Fibroblast of upper back skin (primary cell): ENCODE results near the gene CNNM4.

Experiments used
- DNase-seq: peaks from one replicate; pipeline ENCODE4 v3.0.0-alpha.2; 2013

Gene CNNM4

DNA sequence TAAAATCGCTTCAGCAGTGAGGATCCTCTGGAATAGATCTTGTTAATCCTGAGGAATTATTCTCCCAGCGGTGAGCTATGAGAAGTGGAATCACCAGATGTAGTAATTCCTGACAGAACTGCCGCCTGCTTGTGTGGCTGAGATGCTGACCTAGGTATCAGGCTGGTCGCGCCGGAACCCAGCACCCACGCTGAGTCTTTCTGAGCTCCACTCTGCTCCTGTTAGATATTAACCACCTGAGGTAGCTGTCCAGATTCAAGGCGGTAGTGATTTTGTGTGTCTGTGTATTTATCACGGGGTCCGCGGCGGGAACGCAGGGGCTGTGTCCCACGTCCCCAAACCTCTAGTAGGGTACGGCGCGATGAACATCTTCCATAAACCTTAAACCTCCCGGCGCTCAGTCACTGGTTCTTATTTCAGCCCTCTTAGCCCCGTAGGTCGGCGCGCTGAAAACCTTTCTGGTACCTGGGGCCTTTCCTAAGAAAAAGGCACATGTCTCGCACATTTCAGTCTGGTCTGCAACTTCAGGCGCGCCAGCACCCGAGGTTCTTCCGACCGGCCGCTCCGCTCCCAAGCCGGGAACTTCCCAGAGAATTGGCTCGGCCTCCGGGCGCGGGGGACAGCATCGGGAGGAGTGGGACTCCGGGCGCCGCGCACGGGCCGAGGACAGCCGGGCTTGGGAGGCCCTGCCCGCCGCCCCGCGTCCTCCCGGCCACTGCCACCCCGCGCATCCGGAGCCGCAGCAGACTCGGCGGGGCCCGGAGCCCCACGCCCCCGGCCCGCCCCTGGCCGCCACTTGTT, 54.8 kb downstream of the CNNM4 start:
- DNase-seq = no peak

DNA sequence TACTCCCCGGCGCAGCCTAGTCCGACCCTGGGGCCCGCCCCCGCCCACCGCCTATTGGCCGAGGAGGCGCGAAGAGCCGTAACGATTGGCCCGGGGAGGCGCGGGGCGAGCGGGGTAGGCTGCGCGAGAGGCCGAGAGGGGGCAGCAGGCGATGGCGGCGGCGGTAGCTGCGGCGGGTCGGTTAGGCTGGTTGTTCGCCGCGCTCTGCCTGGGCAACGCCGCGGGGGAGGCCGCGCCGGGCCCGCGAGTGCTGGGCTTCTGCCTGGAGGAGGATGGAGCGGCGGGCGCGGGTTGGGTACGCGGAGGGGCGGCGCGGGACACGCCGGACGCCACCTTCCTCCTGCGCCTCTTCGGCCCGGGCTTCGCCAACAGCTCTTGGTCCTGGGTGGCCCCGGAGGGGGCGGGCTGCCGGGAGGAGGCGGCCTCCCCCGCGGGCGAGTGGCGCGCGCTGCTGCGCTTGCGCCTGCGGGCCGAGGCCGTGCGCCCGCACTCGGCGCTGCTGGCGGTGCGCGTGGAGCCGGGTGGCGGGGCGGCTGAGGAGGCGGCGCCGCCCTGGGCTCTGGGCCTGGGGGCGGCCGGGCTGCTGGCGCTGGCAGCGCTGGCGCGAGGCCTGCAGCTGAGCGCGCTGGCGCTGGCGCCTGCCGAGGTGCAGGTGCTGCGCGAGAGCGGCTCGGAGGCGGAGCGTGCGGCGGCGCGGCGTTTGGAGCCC, 55.6 kb downstream of the CNNM4 start, which contains the start of gene CNNM3:
CNNM3 (plus strand) TSS at position 142 of the 709 bp plus-strand sequence; CDS start at position 152, 10 bp downstream.
- DNase-seq = peak; percentile 88

DNA sequence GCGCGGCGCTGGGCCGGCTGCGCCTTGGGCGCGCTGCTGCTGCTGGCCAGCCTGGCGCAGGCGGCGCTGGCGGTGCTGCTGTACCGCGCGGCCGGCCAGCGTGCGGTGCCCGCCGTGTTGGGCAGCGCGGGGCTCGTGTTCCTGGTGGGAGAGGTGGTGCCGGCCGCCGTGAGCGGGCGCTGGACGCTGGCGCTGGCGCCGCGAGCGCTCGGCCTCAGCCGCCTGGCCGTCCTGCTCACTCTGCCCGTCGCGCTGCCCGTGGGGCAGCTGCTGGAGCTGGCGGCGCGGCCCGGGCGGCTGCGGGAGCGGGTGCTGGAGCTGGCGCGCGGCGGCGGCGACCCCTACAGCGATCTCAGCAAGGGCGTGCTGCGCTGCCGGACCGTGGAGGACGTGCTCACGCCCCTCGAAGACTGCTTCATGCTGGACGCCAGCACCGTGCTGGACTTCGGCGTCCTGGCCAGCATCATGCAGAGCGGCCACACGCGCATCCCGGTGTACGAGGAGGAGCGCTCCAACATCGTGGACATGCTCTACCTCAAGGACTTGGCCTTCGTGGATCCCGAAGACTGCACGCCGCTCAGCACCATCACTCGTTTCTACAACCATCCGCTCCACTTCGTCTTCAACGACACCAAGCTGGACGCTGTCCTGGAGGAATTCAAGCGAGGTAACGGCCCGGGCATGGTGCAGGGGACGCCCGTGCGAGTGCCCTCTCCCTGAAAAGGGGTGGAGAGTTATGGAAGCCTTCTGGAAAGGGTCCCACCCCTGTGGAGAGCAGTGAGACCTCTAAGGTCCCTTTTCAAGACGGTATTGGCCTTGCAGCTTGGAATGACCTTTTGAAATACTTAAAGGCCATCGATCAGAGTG, 56.4 kb downstream of the CNNM4 start:
- DNase-seq = no peak

DNA sequence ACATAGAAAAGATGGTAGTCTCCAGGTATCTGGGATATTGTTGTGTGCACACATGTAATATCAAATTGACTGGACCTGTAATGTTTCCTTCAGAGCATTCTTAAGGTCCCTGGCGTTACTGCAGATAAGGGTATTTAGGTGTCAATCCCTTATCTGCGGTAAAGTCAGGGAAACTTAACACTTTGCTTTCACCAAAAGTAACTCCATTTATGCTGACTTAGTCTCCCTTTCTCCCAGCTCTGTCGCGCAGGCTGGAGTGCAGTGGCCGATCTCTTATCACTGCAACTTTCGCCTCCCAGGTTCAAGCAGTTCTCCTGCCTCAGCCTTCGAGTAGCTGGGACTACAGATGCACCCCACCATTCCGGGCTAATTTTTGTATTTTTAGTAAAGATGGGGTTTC, 57.2 kb downstream of the CNNM4 start:
- DNase-seq = no peak

DNA sequence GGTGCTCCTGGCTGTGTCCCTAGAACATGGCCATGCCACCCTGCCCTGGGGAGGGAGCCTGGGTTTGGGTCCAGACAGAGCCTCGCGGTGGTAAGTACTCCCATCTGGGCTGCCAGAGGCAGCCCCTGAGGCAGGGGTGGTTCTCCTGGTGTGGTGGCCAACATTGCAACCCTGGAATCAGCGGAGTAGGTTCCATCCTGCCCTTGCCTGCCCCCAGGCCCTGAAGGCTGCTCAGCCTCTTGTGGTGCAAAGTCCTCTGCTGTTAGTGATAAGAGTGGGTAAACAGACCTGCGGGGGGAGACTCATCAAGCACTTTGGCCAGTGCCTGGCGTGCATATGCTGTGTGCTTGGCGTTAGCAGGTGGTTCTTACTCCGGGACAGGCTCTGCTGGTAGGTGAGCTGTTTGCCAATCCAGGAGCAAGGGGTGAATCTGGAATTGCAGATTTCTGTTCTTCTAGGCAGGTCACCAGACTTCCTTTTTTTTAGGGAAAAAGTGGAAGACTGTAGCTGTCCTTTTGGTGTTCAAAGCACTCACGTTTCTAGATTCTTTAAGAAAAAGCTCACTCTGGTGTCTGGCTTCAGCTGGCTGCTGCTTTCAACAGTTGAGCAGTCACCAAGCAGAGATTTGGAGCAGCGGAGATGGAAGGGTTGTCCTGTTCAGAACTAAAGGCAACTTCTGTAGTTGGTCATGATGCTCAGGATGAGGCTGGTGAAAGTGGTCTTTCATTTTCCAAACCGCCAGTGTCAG, 58.6 kb downstream of the CNNM4 start:
- no peak for DNase-seq

DNA sequence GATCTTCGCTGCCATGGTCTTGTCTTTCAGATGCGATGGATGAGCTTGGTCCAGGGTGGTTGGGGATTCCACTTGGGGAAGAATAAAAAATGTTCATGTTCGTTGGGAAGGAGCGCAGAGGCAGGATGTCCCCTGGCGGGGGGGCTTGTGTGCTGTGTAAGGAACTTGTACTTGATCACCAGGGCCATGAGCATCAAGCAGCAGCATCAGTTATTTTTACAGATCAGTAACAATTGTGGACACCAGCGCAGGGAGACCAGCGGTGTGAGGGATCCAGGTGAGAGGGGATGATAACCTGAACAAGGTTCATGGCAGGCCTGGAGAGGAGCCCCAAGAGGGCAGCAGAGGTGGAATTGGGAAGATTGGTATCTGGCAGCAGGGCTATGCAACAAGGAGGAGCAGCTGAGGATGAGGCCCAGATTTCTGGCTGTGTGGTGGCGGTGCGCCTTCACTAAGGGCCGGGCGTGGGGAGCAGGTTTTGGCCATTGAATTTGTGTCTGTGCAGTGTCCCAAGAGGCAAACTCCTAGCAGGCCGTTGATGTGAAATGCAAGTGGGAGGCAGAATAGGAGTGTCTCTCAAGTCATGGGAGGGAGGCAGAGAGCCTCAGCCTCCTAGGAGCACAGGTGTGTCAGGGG, 59.3 kb downstream of the CNNM4 start:
- DNase-seq = no peak

DNA sequence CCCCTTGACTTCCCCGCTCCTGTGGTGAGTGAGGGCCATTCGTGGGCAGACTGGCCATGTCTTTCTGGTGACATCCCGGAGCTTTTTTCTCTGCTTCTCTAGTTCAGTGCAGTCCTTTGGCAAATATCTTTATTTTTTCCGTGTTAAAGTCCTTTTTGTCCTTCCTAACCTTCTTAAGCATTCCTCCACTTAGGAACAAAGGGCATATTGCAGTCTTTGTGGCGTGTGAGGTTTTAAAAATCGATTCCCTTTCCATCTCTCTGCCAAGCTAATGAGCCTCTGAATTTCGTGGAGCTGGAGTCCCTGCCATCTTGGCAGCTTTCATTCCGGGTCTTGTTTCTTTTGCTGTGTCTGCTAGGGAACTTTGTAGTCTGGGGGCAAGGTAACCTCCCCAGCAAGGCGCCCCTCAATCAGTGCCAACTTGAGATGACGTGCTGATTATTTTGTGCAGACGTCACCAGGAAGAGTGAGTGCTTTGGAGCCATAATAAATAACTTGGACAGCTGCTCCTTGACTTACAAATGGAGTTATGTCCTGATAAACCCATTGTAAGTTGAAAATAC, 60.5 kb downstream of the CNNM4 start:
- DNase-seq = no peak

DNA sequence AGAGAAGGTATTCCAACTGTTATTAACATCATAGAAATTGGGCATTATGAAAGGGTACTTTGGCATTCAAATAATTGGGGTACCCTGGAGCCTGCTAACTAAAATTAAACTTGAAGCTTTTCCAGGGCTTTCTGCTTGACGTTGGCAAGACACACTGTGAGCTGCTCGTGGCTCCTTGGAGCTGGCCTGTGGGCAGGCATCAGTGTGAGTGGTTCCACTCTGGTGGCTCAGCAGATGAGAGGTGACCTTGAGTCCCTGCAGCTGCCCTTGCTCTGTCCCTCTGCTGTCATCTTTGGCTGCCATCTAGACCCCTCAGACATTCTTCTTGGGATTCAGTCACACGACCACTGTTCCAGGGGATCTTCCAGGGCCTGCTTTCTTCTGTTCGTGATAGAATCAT, 62.1 kb downstream of the CNNM4 start:
- no peak for DNase-seq

DNA sequence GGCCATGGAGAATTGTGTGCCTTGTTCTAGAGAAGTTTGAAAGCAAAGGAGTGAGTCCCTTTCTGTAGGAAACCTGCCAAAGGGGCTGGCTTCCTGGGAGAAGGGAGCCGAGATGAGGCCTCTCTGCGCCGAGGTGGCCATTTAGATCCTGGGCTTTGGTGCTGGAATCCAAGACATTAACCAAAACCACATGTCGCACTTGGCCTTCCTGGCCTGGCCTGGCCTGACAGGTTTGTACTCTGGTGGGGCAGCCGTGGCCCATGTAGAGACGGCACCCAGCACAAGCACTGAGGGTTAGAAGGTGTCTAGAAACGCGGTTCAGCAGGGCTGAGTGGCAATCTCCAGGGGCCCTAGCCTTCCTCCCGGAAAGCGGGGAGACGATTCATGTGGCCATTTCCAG, 62.5 kb downstream of the CNNM4 start:
- no peak for DNase-seq

DNA sequence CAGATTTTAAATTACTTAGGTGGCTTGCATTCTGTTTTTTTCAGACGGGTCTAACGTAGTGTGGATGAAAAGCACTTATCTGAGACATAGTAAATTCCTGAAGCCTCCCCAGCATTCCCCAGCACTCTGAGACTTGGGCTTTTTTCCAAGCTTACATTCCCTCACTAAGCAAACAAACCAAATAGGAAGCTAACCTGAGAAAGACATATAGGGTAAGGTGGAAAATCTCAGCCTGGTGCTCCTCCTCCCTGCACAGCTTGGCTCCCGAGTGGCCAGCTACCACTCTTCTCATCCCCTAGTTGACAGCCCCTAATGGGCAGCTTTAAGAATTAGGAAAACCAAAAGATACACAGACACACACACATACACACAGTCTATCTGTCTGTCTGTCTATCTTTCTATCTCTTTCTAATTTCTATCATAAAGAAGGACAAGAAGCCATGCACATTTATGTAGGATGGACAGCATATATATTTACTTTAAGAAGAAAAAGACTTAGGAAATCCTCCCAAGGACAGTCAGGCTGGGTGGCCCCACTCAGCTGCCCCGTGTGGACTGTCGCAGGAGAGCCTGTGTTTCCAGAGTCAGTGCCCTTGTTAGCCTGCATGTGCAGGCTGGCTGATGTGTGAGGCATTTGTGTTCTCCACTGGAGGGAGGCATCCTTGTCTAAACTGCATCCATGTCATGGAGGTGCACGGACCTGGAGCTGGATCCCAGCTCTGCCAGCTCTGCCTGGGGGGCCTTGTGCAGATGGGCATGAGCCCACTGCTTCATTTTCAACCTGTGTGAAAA, 63.6 kb downstream of the CNNM4 start:
- DNase-seq = peak; percentile 60

DNA sequence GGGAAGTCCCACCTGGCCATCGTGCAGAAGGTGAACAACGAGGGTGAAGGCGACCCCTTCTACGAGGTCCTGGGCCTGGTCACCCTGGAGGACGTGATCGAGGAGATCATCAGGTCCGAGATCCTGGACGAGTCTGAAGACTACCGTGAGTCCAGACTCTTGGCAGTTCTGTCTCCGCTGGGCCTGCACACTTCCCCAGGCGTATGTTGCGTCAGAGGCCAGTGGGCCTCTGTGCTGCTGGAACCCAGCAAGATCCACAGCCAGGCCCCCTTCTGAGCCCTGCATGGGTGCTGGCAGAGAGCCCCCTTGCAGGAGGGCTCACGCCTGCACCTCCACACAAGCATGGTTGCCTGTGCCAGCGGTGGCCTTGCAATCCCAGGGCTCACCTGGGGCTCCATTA, 64.4 kb downstream of the CNNM4 start:
- DNase-seq = no peak

DNA sequence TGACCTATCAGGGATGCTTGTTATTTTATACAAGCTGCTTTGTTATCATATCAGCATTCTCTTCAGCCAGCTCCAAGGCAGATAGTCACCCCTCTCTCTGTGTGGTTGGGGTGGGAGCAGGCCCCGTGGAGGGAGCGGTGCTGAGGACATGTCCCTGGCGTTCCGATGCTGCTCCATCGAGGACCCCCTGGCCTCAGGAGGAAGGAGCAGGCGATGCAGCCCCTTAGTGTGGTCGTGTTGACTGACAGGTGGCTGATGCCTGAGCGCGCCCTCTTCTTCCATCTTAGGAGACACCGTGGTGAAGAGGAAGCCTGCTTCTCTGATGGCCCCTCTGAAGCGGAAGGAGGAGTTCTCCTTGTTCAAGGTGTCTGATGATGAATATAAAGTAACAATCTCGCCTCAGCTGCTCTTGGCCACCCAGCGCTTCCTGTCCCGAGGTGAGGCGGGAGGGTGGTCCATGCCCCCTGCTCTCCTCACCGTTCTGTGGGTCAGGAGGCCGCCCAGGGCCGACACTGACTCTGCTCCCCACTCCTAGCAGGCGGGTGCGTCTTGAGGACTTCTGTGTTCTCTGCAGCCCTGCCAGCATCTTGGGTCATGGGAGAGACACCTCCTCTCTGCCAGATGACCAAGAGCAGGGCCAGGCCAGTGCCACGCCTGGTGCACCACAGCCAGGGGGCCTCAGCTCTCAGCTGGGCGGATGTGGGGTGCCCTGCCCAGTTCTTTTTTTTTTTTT, 66.0 kb downstream of the CNNM4 start:
- no peak for DNase-seq

DNA sequence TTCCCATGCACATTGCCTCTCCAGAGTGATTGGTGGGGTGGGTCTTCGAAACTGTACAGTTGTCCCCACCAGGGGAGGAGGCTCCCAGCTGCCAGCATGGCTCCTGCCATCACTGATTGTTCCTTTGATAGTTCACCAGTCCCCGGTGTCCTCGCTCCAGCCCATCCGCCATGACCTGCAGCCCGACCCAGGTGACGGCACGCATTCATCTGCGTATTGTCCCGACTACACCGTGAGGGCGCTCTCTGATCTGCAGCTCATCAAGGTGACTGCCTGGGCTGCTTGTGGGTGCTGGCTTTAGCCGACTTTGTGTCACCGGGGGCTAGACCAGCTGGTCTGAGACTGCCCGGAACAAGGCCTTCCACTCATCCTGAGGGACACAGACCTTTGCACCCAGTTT, 67.7 kb downstream of the CNNM4 start:
- DNase-seq = no peak

DNA sequence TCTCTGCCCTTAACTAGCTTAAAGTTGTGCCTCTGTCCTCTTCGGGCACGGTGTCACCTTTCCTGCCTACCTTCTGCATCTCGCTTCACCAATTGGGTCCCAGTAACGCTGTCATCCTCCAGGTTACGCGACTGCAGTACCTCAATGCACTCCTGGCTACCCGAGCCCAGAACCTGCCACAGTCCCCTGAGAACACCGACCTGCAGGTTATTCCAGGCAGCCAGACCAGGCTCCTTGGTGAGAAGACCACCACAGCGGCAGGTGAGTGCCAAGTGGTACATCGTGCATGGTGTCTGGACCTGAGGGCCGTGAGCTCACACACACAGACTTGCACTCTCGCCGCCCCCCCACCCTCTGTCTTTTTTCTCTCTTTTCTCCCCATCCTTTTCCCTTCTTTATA, 68.2 kb downstream of the CNNM4 start:
- no peak for DNase-seq

DNA sequence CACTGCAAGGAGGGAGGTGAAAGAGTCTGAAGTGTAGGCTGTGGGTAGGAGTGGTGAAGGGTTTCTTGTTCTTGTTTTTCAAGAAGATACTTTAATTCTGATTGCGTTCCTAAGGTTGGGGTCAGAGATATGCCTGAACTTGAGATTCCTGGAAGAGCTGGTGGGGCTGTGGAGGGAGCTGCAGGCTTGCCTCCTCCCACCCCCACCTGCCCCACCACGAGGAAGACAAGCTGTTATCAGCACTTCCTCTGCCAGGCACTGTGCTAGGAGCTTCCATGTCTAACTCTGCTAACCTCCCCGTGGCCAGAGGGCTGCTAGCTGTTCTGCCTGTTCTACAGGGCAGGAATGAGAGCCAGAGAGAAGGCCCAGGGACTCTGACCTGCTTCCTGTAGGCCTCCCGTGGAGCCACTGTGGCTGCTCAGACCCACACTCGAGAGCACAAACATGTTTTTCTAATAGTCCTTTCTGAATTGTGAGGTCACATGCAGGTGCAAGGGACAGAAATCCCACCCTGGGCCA, 69.4 kb downstream of the CNNM4 start:
- no peak for DNase-seq

DNA sequence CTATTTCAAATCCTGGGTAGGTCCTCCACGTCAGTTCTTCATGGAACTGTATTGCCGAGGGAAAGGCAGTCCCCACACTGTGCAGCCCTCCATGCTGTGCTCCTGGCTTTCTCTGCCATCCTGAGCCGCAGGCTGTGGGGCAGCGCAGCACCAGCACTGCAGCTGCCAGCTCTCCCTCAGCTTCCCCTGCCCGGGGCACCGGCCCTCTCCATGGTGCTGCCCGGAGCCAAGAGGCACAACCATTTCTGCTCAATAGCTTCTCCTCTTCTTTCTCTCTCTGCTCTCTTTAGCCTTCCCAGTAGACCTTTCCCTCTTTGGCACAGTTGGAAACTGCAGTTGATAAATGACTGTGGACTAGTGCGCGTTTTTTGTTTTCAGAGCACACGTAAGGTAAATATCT, 71.0 kb downstream of the CNNM4 start:
- DNase-seq = no peak

DNA sequence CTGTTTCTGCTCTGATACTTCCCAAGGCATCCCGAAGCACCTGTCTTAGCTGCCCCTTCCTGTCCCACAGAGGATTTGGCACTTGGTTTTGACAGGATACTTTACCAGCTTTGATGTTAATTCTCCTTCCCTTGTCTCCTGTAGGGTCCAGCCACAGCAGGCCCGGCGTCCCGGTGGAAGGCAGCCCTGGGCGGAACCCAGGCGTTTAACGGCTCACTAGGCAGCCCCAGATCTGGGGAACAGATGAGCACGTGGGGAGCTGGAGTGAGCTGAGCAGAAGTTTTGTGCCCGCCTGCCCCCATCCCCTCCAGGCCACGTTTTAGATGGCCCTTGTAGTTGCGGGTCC, 71.7 kb downstream of the CNNM4 start:
- no peak for DNase-seq

DNA sequence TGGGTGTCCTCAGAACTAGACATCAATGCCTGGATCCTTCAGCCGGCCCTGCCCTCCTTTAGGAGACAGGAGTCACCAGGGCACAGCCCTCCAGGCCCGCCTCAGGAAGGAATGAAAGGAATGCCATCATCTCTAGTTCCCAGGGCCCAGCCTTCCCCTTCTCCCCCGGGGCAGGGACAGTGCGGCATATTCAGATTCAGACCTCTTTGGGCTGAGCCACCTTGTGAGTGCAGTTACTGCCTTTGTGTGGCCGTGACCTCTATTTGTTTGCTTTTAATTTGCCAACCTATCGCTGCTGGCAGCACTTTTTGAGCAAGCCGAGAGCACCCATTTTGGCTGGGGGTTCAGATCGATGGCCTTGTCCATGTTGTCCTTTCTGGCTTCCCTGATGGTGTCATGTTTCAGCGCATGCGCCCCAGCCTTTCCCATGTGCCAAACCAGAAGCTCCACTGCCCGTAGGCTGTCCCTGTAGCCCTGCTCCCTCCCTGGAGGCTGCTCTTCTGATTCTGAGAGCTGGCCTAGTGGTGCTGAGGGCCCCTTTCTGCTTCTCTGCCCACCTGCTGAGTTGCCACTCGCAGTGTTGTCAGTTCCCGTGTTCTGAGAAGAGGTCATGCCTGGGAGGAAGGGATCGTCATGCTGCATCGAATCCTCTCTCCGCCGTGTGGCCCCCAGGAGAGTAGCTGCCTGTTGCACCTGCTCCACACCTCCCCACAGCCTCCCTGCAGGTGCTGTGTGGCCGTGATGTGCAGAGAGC, 72.2 kb downstream of the CNNM4 start:
- DNase-seq = peak; percentile 69

DNA sequence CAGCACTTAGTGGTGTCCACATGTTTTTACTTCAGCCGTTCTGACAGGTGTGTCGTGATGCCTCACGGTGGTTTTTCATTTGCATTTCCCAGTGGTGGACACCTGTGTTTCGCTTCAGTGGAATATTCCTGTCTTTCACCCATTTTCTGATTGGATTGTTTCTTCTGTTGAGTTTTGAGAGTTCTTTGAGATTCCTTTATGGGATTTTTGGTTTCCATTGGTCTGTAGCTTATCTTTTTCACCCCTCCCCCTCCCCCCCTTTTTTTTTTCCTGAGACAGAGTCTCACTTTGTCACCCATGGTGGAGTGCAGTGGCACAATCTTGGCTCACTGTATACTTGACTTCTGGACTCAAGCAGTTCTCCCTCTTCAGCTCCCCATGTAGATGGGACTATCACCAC, 75.1 kb downstream of the CNNM4 start:
- no peak for DNase-seq
